Testis (tissue), 3 donors: ENCODE data around the gene COPG2. TPM values are rescaled to one million over a fixed set of nuclear protein-coding genes. Genes with fewer than 3 reads are reported as not detected.

ENCODE experiments used
- DNase-seq: peaks from one replicate; pipeline ENCODE4 v3.0.0-alpha.2; 2019
- H3K27ac ChIP-seq, 2 donors: fragments of 200-600 bp; sonication (generic); one replicate each; pipeline ENCODE4 v1.5.1; 2019
- H3K27me3 ChIP-seq: fragments of 200-600 bp; sonication (generic); one replicate; pipeline ENCODE4 v1.5.1; 2019
- H3K36me3 ChIP-seq: fragments of 200-600 bp; sonication (generic); one replicate; pipeline ENCODE4 v1.5.1; 2017; ENCODE audit warnings: low read depth; ENCODE audit errors: missing control alignments
- H3K4me1 ChIP-seq: fragments of 200-600 bp; sonication (generic); one replicate; pipeline ENCODE4 v1.5.1; 2019
- H3K4me3 ChIP-seq, 2 donors: fragments of 200-600 bp; sonication (generic); one replicate each; pipeline ENCODE4 v1.5.1; 2017 to 2019
- H3K9me3 ChIP-seq: fragments of 200-600 bp; sonication (generic); one replicate; pipeline ENCODE4 v1.5.1; 2017
- CTCF ChIP-seq, 3 experiments: fragments of 450-650 bp in 2 of 3; fragments of 200-600 bp in 1 of 3; sonication (generic) in 1 of 3; IDR thresholded peaks; one replicate each; pipeline ENCODE4 v1.5.1; 2016 to 2019; ENCODE audit warnings: antibody characterized with exemption in 3 of 3, mild to moderate bottlenecking in 2 of 3, moderate library complexity in 1 of 3
- POLR2A ChIP-seq: fragments of 450-650 bp; IDR thresholded peaks from one replicate; pipeline ENCODE4 v1.6.1; 2017; ENCODE audit warnings: antibody characterized with exemption, mild to moderate bottlenecking, moderate library complexity
- WGBS, 2 donors: methylation state at CpG; one replicate each; pipeline ENCODE4 v1.1.5; 2018; 5-methylcytosine and 5-hydroxymethylcytosine counted together
- intact Hi-C: fragments of 100-400 bp; cut with DNase I; formaldehyde crosslinking; loops from one replicate; pipeline ENCODE4 v1.15.1; 2023; ENCODE audit warnings: low total_unique reads
- microRNA counts, 2 donors: library from miRNA; unstranded; fragments of <30 nt; microRNA quantifications; one replicate each; lab custom pipeline; 2016
- microRNA-seq, 2 donors: library from miRNA; unstranded; fragments of <30 nt; microRNA quantifications; one replicate each; pipeline ENCODE4, GENCODE V29; 2016; ENCODE audit warnings: borderline number of aligned reads in 2 of 2, borderline replicate concordance in 1 of 2
- polyA plus RNA-seq: library from polyadenylated mRNA; stranded (reverse); fragments of 350-450 nt; fragmentation: Illumina TruSeq; extraction: RNeasy Lipid Tissue Mini Kit (QIAGEN cat#74804); gene quantifications from one replicate; pipeline ENCODE4 v1.2.3, GENCODE V29; 2014; ENCODE audit warnings: low read depth, low replicate concordance; ENCODE audit not compliant: insufficient read depth
- small RNA-seq, 2 donors: library from RNA; depleted of rRNA; stranded (forward); fragments of <200 nt; gene quantifications; one replicate each; pipeline ENCODE3, GENCODE V24; 2016
- total RNA-seq, 2 donors: library from RNA; depleted of rRNA; stranded (reverse); fragments of >200 nt; gene quantifications; one replicate each; pipeline ENCODE4 v1.2.3, GENCODE V29; 2016

Gene COPG2
- total and polyA plus RNA-seq, 3 donors from 2014 or later: 41.8 to 51.0 (median 44.2) TPM

- H3K9me3 ChIP-seq: no peaks in the 10 kb centered on the region
- H3K36me3 ChIP-seq: no peaks in the 10 kb centered on the region
- no peak overlapping the region for H3K4me3 ChIP-seq
- TF ChIP-seq POLR2A (no peak), CTCF (IDR thresholded peaks at IDR 0.05) (no peak)
- DNase-seq: no peak
- no peaks in the 10 kb centered on the region for H3K4me1 ChIP-seq
- intact Hi-C loops: no loop called here
- no peaks in the 10 kb centered on the region for H3K27me3 ChIP-seq
- H3K27ac ChIP-seq: no peak overlapping the region
- WGBS, 2 donors: 90 to 91% methylated on average over 1 of the region's 1 CpG
Measured at GRCh38 chr7:130468612-130469011, 199.9 kb downstream of the COPG2 start.

DNA sequence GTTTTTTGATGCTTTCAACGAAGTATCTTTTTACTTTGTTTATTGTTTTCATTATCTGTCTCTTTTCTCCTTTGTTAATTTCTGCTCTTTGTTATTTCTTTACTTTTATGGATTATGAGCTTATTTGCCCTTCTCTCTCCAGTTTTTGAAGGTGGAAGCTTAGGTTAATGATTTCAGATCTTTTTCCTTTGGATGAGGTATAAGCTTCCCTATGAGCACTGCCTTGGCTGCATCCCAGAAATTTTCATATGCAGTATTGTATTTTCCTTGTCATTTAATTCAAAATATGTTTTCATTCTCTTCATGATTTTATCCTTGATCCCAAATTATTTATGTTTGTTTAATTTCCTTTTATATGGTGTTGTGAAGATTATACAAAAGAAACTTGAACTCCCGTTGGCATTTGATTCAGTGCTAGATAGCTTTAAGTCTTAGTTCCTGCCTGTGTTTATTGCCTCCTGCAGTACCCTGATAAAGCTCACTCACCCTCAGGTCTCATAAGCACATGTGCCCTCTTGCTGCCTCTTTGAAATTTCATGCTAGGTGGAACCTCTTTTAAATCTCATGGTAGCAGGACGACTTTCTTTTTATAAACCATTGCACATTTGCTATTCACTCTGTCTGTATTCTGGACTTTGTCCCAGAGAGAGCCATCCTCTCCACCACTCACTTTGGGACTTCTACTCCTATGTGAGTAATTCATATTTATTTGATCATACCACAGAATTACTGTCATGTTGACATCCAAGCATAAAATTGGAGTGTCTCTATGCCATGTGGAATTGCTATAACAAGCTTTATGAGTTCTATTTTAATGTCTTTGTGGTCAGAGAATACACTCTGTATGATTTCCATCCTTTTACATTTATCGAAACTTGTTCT lies 204.8 kb downstream of the COPG2 start:
- no peak for TF ChIP-seq POLR2A
- TF ChIP-seq CTCF (IDR thresholded peaks at IDR 0.05): no peak
- no peaks in the 10 kb centered on the region for H3K4me1 ChIP-seq
- no peak for DNase-seq
- H3K27ac ChIP-seq: no peak overlapping the region
- H3K4me3 ChIP-seq: no peak overlapping the region
- no peaks in the 10 kb centered on the region for H3K36me3 ChIP-seq
- no peaks in the 10 kb centered on the region for H3K9me3 ChIP-seq
- WGBS, 2 donors: 84 to 91% methylated on average over 4 of the region's 4 CpGs
- H3K27me3 ChIP-seq: no peaks in the 10 kb centered on the region
- intact Hi-C loops: no loop called here

- Histone ChIP-seq H3K4me1 (no peaks in the 10 kb centered on the region), H3K4me3 (no peak overlapping the region), H3K36me3 (no peaks in the 10 kb centered on the region), H3K9me3 (no peaks in the 10 kb centered on the region), H3K27me3 (no peaks in the 10 kb centered on the region), H3K27ac (no peak overlapping the region)
- no peak for TF ChIP-seq CTCF (IDR thresholded peaks at IDR 0.05)
- 71 to 76% methylated on average over 2 of the region's 2 CpGs for WGBS, 2 donors
- intact Hi-C loops: no loop called here
- no peak for DNase-seq
Measured at GRCh38 chr7:130461272-130461671, 207.3 kb downstream of the COPG2 start.

DNA sequence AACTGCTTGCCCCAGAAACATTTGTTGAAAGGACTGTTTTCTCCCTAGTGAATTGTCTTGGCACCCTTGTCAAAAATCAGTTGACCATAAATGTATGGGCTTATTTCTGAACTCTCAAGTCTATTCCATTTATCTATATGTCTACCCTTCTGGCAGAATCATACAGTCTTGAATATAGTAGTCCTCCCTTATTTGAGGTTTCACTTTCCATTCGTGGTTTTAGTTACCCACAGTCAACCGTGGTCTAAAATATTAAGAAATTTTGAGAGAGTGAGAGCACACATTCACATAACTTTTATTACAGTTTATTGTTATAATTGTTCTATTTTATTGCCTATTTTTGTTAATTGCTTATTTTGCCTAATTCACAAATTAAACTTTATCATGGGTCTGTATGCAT lies 210.3 kb downstream of the COPG2 start:
- Histone ChIP-seq H3K36me3 (no peaks in the 10 kb centered on the region), H3K27me3 (no peaks in the 10 kb centered on the region), H3K9me3 (no peaks in the 10 kb centered on the region), H3K4me3 (no peak overlapping the region), H3K4me1 (no peaks in the 10 kb centered on the region), H3K27ac (no peak overlapping the region)
- no peak for DNase-seq
- 80 to 90% methylated on average over 2 of the region's 2 CpGs for WGBS, 2 donors
- TF ChIP-seq POLR2A (no peak), CTCF (IDR thresholded peaks at IDR 0.05) (no peak)
- intact Hi-C loops: no loop called here

MicroRNA genes within 50 kb of the gene (microRNA counts, 767-probe panel; counts per million panel counts)
- microRNA hsa-miR-335-5p (lab: Ali Mortazavi, UCI): 0 to 152 counts per million in 2 donors

Small RNA genes within 50 kb of the gene (microRNA-seq; reads per million reads assigned to microRNA genes)
- 2,194 to 2,881 reads per million in 2 donors for gene MIR335

Small RNA genes within 50 kb of the gene (small RNA-seq; reads per million reads assigned to genes)
- gene MIR335 (0 reads per million in 2 donors), gene RF02148 (0 reads per million in 2 donors), gene RF02149 (0 reads per million in 2 donors), gene RF02150 (0 reads per million in 2 donors), gene RNA5SP246 (2.5 to 4.3 reads per million in 2 donors)

Other genes starting within 250 kb of the COPG2 start
- 10 to 100 TPM; 59.0 to 91.6 TPM for gene CEP41, start 227.7 kb downstream of the COPG2 start, total RNA-seq
- 209 TPM for gene CEP41, start 227.7 kb downstream of the COPG2 start, polyA plus RNA-seq
- 10 to 100 TPM; 32.5 to 36.5 TPM for gene MEST, start 176.7 kb downstream of the COPG2 start, total RNA-seq
- 65.2 TPM for gene MEST, start 176.7 kb downstream of the COPG2 start, polyA plus RNA-seq
- 1 to 10 TPM; 6.8 to 9.5 TPM for gene TSGA13, start 17.8 kb upstream of the COPG2 start, total RNA-seq
- 20.4 TPM for gene TSGA13, start 17.8 kb upstream of the COPG2 start, polyA plus RNA-seq
- gene KLF14, start 65.5 kb upstream of the COPG2 start, total RNA-seq: 1 to 10 TPM in 1 of 2 donors, under 1 TPM in 1; 0.93 to 1.5 TPM
- 1.7 TPM for gene KLF14, start 65.5 kb upstream of the COPG2 start, polyA plus RNA-seq